Measurements from ENCODE around the gene CDYL2.
"Not testable (repeated sequence)": the region's sequence is repeated elsewhere in the genome, so short reads cannot be mapped to it uniquely, and the experiment has no call there.

CDYL2 gene

DNA sequence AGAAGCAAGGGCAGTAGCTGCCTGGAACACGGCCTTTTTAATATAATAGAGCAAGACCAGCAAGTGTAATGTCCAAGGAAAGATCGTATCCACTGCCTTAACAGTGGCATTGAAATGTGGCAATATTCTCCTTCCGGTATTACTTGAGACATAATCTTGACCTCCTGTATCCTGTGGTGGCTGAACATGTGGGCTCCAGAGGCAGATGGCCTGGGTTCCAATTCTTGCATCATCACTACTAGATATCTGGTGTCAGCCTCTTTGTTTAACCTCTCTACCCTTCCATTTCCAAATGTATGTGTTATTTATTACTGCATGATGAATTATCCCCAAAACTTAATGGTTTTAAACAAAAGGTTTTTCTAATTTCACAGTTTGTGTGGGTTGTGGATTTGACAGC is 3.5 kb upstream of the CDYL2 start:
- no peak for DNase-seq (ENCODE audit: low read depth)

DNA sequence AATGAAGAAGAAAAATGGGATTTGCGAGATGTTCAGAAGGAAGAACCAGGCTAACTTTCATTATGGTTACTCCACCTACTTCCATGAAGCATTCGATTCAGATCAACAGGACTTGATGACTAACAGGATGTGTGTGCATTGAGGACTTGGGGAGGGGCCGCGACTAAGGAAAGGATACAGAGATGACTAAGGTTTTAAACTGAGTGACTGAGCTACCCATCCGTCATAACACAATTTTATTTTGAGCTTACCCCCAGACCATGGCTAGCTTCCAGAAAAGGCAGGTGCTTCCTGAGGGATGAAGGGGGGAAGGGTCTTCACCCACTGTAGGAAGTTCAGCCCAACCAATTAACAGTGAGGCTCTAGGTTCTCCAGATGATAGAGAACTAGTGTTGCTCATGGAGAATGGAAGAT is 2.5 kb upstream of the CDYL2 start:
- peak; percentile 42 for DNase-seq (ENCODE audit: low read depth)

DNA sequence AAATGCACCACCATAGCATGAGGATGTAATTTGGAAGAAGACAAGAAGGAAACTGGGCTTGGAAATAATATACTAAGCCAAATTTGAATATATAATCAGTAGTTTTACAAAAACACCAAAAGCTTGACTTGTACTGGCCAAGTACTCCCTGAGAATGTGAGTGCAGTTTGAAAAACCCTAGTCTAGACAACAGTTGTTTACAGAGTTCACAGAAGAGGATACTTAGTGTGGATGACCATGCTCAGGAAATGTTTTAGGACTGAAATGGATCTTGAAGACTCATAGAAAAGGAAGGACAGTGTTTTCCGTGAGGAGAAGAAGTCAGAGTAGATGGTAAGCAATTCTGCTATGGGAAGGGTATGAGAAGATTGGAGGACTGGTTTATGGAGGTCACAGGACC is 1.9 kb upstream of the CDYL2 start:
- DNase-seq (ENCODE audit: low read depth): no peak

DNA sequence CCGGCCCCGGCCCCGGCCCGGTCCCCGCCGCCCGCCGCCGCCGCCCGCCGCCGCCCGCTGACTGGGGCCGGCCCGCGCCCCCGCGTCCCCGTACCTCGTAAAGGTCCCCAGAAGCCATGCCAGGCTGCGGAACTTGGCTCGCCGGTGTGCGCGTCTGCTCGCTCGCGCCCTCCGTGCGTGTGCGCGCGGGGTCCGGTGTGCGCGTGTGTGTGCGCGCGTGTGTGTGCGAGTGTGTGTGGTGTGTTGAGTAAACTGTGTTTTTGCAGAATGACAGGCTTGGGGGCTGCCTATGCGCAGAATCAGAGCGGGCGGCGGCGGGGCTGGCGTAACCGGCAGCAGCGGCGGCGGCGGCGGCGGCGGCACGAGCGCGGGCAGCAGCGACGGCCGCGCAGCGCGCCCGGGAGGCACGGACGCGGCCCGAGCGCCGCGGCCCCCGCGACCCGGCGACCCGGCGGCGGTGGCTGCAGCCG is 307 bp downstream of the CDYL2 start:
- DNase-seq (ENCODE audit: low read depth): peak; percentile 41

DNA sequence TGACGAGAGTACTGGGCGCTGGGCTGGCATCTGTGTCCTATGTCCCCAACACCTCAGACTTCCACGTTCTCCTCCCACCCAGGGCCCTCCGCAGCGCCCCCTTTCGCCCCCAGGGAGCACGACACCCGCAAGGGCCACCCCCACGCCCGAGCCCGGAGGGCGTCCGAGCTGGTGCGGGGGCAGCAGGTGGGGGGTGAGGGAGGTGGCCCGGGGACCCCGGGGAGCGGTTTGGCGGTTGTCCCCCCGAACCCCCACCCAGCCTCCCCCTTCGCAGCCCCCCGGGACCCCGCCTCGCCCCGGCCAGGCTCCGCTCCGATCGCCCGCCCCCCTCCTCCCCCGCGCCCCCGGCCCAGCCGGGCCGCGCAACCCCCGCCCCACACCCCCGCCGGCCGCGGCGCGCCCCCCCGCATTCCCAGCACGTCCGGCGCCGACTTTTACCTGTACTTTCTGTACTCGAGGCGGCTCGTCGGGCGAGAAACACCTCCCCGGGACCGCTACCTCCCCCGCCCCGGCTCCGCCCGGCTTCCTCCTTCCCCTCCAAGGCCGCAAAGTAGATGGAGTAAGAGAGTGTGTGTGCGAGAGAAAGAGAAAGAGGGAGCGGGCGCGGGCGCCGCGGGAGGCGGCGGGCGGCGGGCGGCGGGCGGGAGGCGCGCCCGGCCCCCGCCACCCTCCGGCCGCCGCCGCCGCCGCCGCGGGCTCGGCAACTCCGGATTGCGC is 901 bp downstream of the CDYL2 start:
- peak; percentile 26 for DNase-seq (ENCODE audit: low read depth)

DNA sequence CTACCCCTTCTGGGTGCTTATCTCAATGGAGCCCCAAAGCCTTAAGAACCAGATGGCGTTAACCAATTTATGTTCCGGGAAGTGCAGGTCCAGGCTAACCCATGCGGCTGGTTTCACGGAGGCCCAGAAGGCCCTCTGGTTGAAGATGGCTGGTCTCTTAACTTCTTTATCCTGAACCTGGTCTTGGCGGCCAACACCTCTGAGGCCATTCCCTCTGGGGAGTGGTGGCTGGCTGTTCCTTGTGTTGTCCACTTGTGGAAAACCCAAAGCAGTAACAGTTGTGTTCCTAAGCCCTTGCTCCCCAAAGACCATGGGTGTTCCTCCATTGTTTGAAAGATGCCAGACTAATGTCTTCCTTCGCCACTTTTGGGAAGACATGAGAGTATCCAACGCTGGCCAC is 1.5 kb downstream of the CDYL2 start:
- no peak for DNase-seq (ENCODE audit: low read depth)

DNA sequence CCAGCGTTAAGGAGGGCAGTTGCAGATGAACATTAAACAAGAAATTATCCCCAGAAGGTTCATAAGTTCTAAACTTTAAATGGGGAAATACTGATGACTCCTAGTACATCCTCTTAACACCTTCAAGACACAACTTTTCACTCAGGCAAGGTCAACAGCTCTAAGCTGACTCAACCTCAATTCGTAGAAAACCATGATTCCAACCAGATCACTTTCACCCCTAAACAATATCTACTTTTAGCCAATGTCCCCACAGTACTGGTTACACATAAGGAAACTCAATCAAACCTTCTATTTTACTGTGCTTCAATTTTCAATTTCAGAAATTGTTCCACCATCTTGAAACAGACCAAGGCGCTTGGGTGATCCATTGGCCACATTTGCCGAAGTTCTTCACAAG is 2.3 kb downstream of the CDYL2 start:
- no peak for DNase-seq (ENCODE audit: low read depth)

DNA sequence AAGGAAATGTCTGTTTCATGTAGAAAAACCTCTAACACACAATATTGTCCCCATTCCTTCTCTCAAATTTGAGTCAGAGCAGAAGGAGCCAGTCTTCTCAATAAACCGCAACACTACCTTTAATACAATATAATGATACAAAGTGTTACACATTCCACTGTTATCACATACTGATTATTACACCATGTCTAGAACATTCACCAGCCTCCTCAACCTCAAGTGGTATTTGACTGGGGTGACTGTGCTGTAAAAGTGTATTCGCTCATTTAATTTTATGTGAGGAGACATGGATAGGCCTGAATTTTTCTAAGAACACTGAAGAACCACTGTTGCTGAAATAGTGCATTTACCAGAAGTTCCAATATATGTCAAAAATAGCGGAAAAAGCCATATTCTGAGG is 10.3 kb downstream of the CDYL2 start:
- DNase-seq (ENCODE audit: low read depth): no peak

DNA sequence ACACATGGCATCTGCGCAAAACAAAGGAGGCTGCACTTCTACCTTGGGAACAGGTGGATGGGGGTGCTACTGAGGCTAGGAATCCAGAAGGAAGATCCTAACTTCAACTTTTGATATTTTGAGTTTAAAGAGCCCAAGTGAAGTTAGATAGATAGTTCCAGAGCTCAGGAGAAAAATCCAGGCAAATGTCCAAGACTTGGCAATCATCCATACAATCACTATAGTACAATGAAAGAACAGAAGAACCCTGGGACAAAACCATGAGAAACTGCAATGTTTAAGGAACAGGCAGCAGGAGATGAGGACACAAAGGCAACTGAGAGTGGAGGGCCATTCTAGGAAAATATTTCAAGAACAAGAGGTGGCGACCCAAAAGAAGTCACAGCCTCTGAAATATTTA is 12.4 kb downstream of the CDYL2 start:
- no peak for DNase-seq (ENCODE audit: low read depth)

DNA sequence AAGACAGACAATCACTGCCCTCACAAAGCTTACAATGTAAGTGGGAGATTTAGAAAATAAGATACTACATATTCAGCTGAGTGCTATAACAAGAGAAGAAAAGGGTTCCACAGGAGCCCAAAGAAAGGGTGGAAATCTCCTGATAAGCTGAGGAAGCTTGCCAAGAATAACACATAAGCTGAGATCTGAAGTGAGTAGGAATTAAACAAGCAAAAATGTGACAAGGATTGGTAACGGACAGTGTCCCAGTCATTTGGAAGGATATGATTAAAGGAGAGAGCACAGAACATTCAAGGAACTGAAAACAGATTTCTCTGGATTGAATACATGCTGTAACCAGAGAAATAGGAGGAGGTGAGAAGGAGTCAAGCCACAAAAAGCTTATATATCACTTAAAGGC is 13.0 kb downstream of the CDYL2 start:
- DNase-seq (ENCODE audit: low read depth): no peak

DNA sequence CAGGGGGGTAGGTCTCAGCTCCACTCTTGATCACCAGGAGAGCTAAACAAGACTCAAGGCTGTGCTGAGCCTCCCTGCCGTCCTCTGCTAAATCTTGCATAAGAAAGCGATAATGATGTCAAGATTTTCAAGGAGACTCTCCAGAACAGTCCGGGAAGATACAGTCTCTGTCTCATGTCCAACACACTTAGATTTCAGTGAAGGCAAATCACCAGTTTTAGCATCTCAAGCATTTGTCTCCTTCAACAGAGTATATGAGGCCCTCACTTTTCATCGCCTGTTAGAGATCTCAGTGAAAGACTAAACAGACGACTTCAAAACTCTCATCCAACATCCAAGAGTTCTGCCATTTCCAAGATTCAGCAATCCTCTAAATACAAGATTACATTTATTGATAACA is 13.6 kb downstream of the CDYL2 start:
- no peak for DNase-seq (ENCODE audit: low read depth)

DNA sequence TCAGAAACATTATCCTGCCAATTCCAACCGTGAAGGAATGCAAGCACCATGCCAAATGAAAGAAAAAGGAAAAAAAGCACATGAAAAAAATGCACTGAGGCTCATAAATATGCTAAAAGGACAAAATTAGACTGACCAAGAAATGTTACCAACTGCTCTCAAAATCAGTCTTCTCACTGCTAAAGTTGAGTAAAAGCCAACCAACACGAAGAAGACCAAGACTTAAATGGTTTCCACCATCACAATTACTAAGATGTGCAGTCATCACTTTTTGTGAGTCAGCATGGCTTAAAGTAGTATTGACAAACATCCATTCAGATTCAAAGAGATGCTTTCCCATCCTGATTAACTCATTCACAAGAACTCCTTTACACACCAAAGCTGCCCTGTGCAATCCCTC is 16.4 kb downstream of the CDYL2 start:
- no peak for DNase-seq (ENCODE audit: low read depth)

DNA sequence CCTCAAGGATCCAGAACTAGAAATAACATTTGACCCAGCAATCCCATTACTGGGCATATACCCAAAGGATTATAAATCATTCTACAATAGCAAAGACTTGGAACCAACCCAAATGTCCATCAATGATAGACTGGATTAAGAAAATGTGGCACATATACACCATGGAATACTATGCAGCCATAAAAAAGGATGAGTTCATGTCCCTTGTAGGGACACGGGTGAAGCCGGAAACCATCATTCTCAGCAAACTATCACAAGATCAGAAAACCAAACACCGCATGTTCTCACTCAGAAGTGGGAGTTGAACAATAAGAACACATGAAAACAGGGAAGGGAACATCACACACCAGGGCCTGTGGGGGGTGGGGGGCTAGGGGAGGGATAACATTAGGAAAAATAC is 17.8 kb downstream of the CDYL2 start:
- DNase-seq (ENCODE audit: low read depth): not testable (repeated sequence)

DNA sequence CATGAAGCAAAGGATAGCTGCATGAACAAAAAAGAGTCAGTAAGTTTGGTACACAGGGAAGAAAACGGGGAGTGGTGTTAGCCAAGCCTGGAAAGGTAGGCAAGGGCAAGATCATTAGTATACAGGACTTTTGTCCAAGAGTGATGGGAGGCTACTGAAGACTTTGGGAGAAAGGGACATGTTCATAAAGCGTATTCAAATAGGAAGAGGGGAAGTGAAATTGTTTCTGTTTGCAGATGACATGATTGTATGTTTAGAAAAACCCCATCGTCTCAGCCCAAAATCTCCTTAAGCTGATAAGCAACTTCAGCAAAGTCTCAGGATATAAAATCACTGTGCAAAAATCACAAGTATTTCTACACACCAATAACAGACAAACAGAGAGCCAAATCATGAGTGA is 19.4 kb downstream of the CDYL2 start:
- no peak for DNase-seq (ENCODE audit: low read depth)

DNA sequence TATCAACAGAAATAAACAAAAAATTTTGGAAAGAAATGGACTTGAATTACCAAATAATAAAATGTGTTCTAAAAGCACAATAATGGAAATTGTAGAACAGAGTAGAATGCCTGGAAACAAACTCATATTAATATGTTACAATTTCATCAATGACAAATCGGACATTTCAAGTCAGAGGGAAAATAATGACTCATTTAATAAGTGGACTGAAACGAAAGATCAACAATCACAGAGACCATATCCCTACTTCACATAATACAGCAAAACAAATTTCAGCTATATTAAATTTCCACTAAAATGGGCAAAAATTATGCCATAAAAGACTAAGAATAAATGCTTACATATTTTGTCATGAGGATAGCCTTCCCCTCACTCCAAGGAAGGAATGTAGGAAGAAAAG is 25.7 kb downstream of the CDYL2 start:
- no peak for DNase-seq (ENCODE audit: low read depth)

DNA sequence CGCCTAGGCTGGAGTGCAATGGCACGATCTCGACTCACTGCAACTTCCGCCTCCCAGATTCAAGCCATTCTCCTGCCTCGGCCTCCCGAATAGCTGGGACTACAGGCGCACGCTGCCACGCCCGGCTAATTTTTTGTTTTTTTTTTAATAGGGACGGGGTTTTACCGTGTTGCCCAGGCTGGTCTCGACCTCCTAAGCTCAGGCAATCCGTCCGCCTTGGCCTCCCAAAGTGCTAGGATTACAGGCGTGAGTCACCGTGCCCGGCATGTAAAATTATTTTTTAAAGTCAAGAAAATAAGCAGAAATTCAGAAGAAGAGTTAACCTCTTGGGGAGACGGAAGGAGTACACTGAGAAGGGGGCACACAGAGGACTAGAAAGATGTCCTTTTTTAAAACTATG is 27.5 kb downstream of the CDYL2 start:
- DNase-seq (ENCODE audit: low read depth): no peak

DNA sequence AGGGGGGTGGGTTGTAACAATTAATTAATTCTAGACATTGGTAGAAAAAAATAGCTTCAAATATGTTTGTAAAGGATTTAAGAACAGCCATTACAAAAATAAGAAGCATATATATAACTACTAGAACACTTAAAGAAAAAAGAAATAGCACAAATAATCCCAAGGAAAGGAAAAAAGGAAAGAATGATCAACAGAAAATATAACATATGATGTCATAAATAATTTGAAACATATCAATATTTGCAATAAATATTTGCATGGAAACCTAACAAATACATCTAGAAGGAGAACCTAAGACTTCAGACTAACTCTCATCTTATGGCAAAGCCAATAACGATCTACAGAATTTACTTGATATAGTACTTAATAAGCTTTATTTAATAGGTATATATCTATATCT is 28.9 kb downstream of the CDYL2 start:
- no peak for DNase-seq (ENCODE audit: low read depth)

DNA sequence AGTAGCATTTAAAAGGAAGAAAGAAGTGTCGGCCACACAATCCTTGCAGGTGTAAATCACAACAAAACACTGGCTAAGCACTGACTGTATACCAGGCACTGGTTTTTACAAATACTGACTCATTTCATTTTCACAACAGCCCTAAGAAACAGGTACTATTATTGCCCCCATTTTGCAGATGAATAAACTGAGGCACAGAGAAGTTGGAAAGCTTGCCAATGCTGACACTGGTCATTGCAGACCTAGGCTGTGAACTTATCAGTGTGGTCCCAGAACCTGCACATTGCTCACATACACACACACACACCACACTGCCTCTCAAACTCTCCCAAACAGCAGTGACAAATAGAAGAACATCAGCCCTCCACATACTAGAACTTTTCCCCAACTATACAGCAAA is 37.6 kb downstream of the CDYL2 start:
- no peak for DNase-seq (ENCODE audit: low read depth)

DNA sequence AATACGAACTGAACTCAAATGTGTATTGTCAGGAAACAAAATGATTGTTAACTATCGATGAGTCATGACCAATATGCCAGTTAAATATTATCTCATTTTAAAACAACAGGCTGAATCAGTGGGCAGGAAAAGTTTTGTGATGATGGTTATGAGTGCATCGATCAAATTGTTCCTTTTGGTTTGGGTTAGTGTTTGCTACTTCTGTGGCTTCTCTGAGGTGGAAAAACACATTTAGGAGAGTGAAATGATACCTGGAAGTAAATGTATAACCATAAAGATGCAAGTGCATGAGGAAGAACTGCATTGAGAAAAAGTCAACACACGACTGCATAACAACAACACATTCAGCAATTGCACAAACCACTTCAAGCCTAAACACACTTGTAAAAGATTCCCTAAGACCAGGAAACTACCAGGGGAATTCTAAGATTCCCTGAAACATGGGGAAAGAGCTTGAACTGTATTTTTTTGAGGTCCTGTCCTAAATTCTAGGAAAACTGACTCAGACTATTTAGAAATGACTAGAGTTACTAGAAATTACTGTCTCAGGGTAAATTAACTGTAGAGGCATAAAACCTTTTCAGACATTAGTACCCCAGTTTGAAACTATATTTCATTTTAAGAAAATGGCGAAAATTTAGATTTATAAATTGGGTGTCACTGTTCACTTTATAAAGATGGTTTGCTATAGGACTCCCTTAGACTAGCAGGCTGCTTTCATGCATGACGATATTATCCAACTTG is 44.8 kb downstream of the CDYL2 start:
- DNase-seq (ENCODE audit: low read depth): no peak

DNA sequence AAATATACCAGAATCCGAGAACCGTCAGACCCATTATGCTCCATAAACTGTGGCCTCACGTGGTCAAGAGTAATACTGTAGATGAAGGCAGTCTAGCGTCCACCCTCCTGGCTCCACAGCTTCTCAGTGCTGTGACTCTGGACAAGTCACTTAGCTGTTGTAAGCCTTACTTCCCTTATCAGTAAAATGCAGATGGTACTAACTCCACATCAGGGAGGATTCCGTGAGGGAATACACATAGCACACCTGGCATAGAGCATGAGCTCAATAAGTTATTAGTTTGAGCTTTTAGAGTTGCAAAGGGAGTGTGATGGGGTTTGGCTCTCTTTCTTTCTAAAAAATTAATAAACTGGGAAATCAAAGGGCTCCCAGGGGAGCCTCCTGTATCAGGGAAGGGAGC is 49.9 kb downstream of the CDYL2 start:
- no peak for DNase-seq (ENCODE audit: low read depth)

DNA sequence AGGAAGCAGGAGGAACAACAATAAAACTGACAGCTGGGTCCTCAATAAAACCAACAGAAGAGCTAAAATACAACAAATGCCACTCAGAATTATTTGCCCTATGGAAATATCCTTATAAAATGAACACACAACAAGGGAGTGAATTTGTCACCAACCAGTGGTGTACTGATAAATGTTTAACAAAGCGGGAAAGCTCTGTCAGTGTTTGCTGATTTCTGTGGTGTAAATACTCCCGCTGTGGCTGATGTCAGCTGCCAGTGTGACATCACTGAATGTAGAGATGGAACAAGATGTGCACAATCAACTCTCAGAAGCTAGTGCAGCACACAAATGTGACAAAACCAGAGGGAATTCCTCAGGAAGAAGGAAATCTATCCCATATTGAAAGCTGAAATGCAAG is 51.9 kb downstream of the CDYL2 start:
- DNase-seq (ENCODE audit: low read depth): no peak

DNA sequence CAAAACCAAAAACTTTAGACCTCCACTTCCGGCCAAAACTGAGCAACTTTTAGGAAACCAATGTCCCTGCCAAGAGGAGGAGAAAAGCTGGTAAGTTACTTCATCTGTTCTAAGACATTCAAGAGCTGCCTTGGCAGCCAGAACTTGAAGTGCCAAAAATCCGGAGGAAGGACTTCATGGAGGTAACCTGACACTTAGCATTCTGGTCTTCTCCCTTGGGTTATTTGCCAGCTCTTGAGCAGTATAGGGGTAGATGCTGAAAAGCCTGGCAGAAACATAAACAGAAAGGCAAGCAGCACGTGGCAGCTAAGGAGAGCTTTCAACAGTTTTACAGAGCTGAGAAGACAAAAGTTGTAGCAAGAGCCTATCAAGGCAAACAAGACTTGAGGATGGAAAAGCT is 53.2 kb downstream of the CDYL2 start:
- DNase-seq (ENCODE audit: low read depth): no peak

DNA sequence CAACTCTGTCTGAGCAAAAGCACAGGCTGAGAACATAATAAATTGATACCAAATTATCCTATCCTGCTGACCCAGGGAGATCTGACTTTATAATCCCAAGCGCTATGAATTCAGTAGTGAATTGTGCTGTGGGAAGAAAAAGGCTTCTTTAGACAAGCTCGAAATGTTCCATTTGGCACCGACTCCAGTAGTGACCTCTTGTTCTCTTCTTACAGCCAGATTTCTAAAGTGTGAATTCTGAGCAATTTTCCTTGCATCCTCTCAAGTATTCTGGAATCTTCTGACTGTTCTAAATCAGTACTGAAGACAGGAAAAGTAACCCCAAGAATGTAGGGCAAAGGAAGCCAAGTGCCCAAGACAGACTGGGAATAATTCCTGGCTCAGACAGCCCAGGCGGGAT is 58.2 kb downstream of the CDYL2 start:
- DNase-seq (ENCODE audit: low read depth): no peak

DNA sequence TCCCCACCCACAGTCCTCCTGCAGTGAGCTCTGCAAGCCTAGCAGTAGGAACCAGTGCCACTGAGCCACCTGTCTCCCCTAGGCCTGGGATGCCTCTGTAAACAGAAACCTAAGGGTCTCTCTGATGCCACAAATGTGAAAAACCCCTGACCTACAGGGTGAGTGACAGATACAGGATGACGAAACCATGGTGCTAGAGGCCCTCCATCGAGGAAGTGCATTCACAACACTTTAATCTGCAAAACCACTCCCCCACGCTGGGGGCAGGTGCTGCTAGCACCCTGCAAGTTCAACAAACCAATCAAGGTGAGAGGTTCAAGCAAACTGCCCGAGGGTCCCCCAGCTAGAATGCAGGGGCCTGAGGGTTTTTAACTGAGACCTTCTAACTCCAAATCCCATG is 59.5 kb downstream of the CDYL2 start:
- no peak for DNase-seq (ENCODE audit: low read depth)
